ENCODE data around the gene CTAGE8. TPM values are rescaled to one million over a fixed set of nuclear protein-coding genes. Genes with fewer than 3 reads are reported as not detected.
"Not testable (repeated sequence)": the region's sequence is repeated elsewhere in the genome, so short reads cannot be mapped to it uniquely, and the experiment has no call there.

The CTAGE8 gene, protein sequence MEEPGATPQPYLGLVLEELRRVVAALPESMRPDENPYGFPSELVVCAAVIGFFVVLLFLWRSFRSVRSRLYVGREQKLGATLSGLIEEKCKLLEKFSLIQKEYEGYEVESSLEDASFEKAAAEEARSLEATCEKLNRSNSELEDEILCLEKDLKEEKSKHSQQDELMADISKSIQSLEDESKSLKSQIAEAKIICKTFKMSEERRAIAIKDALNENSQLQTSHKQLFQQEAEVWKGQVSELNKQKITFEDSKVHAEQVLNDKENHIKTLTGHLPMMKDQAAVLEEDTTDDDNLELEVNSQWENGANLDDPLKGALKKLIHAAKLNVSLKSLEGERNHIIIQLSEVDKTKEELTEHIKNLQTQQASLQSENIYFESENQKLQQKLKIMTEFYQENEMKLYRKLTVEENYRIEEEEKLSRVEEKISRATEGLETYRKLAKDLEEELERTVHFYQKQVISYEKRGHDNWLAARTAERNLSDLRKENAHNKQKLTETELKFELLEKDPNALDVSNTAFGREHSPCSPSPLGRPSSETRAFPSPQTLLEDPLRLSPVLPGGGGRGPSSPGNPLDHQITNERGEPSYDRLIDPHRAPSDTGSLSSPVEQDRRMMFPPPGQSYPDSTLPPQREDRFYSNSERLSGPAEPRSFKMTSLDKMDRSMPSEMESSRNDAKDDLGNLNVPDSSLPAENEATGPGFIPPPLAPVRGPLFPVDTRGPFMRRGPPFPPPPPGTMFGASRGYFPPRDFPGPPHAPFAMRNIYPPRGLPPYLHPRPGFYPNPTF
- polyA plus RNA-seq (2012; ENCODE audit: insufficient read depth, insufficient read length, low read depth): not detected

DNA sequence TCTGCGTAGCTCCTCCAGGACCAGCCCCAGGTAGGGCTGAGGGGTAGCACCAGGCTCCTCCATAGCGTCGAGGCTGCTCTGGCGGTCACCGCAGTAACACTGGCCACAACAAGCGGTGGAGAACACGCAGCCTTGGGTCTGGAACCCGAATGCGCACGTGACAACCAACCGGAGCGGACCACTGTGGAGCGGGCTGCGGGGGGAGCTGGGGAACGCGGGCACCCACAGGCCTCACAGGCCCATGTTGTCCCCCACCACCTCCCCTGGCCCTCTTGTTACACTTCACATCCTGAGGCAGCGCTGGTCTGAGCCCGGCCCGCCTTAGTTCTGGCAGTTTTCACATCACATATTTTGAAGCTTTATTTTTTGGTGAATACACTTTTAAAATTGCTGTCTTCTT, at the start of gene CTAGE8:
TSS of gene CTAGE8 (minus strand) at position 101 of the 400 bp plus-strand sequence. CDS start at position 63, 38 bp downstream.
- H3K27me3 ChIP-seq; DNase-seq; H3K4me3 ChIP-seq (ENCODE audit: low read depth, low read length); H3K4me1 ChIP-seq; H3K36me3 ChIP-seq; H3K9me3 ChIP-seq: not testable (repeated sequence)

DNA sequence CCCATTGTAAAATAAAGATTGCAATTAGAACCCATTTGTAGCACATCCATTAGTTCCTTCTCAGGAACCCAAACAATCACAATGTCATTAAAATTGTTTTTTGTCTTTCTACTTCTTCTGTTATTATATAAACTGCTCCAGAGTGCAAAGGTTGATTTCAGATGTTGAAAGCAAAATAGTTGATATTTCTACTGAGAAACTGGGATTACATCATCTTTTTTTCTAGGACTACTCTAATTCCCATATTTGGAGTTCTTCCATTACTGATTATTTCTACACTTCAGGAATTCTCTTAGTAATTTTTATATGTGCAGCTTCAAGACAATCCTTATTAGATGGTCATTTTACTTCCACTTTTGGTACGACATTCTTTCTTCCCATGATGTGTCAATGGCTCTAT, 48.4 kb upstream of the CTAGE8 start:
- H3K36me3 ChIP-seq; DNase-seq; H3K27me3 ChIP-seq; H3K9me3 ChIP-seq; H3K4me1 ChIP-seq; H3K4me3 ChIP-seq (ENCODE audit: low read depth, low read length): not testable (repeated sequence)

DNA sequence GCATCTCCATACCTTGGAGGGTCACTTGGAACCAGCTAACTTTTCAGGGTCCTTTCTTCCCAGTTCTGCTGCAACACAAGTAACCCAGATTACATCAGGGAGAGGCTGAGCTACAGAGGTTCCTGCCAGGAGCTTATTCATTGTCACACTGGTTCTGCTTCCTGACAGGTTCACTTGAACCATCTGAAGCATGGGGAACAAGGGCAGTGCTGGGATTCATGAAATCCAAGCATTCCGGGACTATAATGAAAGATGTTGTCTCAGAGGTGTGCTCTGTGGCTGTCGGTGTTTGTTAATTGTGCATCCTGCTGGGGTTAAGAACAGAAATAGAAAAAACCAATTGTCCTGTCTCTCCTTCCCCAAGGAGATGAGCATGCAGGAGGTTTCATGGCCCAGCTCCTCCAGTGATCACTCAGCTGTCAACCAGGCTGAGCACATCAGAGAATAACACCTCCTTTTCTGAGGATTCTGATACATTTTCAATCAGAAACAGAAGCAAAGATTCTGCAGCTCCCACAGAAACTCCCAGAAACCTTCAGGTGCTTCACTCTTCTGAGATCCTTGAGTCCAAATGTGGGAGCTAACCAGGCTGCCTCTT, 42.9 kb upstream of the CTAGE8 start, which contains the start of gene OR2A1:
TSS of gene OR2A1 (plus strand) at position 548 of the 598 bp plus-strand sequence. CDS start 5,706 bp downstream, outside the sequence.
- not testable (repeated sequence) for H3K27me3 ChIP-seq; H3K9me3 ChIP-seq; H3K4me1 ChIP-seq; H3K4me3 ChIP-seq (ENCODE audit: low read depth, low read length); DNase-seq; H3K36me3 ChIP-seq

DNA sequence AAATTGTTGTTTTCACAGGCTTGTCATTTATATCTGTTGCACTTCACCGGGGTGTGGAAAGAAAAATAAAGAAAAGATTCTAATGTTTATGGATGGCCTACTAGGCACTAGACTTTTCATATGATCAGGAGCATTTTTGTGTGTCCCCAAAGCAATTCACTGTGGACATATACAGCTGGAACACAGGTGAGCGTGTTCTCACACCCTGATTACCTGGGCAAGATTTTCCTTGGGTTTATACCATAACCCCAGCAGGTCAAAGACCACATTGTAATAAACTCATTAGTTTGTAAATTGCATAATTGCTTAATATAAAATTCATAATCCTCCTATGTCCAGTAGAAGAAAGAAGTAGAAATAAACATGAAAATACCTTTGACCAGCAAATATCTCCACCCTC, 42.1 kb upstream of the CTAGE8 start:
- not testable (repeated sequence) for H3K4me1 ChIP-seq; H3K27me3 ChIP-seq; H3K36me3 ChIP-seq; H3K9me3 ChIP-seq; DNase-seq; H3K4me3 ChIP-seq (ENCODE audit: low read depth, low read length)

DNA sequence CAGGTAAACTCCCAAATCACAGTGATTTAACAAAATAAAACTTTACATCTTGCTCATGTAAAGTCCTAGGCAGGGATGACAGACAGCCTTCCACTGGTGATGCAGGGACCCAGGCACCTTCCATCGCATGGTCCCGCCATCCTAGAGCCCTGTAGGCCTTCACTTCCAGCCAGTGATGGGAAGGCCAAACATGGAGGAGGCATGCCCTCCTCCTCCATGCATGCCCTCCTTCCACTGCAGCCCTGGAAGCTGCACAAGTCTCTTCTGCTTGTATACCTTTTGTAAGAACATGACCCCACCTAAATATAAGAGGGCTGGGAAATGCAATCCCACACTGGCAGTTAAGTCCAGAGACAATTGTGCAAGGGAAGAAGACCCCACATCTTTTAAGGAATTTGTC, 40.6 kb upstream of the CTAGE8 start:
- H3K36me3 ChIP-seq; DNase-seq; H3K4me1 ChIP-seq; H3K27me3 ChIP-seq; H3K4me3 ChIP-seq (ENCODE audit: low read depth, low read length); H3K9me3 ChIP-seq: not testable (repeated sequence)

DNA sequence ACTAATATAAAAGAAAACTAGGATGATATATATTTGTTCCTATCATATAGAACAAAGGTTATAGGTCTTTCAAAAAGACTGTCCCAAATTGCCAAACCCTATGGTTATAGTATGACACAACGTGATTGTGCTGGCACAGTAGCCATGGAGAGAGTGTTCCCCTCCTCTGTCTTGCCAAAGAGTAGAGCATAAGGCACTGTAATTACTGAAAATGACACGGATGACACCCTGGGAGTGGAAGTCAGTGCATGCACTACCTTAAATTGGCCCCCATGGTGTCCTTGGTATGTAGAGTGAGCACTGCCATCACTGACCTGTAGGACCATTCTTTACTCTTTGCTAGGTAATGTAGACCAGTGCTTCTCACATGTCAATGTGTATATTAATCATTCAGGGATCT, 36.1 kb upstream of the CTAGE8 start:
- H3K4me3 ChIP-seq (ENCODE audit: low read depth, low read length); H3K9me3 ChIP-seq; H3K27me3 ChIP-seq; DNase-seq; H3K4me1 ChIP-seq; H3K36me3 ChIP-seq: not testable (repeated sequence)

DNA sequence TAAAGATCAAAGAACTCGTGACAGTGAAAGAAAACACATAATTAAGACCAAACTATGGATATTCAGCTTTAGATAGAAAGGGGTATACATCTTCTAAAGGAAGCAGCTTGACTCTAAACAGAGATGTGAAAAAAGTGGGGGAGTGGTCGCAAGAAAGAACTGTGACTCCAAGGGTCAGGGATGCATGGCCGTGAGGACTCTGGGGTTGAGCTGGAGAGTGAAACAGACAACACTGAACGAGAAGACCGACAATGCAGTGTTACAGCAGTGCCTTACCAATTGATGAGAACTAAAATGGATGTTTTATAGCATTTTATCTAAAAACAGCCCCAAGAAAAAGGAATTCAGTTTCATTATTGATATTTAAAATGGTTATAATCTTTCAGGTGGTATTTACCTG, 34.5 kb upstream of the CTAGE8 start:
- not testable (repeated sequence) for H3K36me3 ChIP-seq; H3K9me3 ChIP-seq; H3K27me3 ChIP-seq; H3K4me3 ChIP-seq (ENCODE audit: low read depth, low read length); DNase-seq; H3K4me1 ChIP-seq

DNA sequence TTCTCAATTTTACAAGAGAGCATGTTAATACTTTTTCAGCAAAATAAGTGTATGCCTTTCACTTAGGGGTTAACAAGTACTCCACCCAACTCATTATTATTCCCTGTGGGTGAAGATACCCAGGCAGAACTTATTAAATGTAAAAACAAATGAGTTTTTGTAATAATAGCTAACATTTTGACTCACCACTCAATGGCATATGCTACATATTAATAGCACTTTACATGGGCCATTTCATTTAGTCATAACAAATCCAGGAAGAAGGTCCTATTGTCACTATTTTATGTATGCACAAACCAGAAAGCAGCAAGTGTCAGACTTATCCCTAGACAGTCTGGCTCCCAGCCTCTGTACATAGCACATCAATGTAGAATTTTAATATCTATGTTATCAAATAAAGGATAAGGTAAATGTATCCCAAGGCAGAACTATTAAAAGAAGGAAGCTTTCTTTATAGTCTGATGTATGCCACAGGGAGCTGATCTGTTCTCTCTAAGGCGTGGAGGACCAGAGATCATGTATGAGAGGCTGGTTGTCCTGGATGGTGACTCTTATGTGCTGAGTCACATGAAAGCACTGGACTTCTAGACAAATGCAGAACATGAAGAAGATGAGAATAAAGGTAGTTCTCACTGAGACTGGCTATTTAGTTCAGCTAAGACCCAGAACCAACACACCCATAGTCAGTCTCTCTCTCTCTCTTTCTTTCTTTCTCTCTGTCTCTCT, 33.7 kb upstream of the CTAGE8 start:
- not testable (repeated sequence) for H3K27me3 ChIP-seq; H3K4me1 ChIP-seq; H3K36me3 ChIP-seq; H3K4me3 ChIP-seq (ENCODE audit: low read depth, low read length); DNase-seq; H3K9me3 ChIP-seq

DNA sequence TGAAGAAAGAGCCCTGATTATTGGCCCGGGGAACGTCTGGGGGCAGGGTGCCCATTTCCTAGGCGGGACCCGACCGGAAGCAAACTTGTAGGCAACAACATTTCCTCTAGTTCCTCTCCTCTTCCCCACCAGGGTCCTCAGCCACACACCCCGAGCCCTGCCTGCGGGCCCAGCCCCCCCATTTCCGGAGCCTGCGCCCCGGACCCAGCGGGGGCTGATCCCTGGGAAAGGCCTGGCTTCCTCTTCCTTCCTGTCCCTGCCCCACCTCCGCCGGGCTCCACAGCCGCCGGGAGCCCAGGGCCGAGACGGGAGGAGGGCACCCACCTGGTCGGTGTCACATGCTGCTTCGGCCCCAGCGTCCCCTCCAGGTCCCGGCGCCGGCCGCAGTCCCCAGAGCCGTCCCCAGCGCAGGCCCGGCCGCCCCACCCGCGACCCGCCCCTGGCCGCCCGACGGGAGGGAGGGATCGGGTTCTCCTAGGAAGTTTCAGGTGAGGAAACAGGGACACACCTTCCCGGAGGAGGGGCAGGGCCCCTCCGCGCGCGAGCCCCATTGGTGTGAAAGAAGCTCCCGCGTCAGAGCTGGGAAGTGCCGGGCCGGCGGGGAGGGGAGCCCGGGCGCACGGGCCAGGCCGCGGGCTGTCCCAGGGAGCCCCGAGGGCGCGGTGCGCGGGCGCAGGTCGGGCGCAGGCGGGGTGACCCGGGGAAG, 24.9 kb upstream of the CTAGE8 start:
- DNase-seq: not testable (repeated sequence)

DNA sequence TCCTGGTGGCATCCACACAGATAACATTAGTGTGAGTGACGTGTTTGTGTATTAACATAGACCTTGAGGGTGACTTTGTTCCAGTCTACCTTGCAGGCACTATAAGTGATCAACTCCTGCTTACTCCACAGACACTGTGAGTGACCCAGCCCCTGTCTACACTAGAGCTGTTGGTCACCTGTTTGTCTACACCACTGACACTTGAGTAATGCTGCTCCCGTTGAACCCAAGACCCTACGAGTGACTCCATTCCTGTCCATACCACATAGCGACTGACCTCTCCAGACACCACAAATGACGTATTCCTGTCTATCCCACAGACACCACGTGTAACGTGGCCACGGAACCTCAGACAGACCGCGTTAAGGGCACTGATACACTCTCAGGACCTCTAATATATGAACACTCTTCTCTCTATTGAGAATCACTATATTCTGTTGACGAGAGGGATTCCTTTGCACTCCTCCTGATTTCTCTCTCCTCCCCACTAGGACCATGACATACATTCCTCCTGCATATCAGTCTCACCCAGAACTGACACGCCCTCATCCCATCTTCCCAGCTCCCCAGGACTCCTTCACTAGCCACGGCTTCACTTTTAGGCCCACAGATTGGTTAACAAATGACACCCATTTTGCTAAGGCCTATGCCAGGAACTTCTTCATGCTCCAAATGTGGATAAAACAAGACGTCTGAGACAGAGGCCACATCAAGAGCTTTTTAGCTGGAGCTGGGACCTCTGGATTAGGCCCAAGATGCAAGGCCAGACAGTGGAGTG, 23.5 kb upstream of the CTAGE8 start:
- H3K27me3 ChIP-seq; H3K36me3 ChIP-seq; H3K4me1 ChIP-seq; H3K9me3 ChIP-seq; H3K4me3 ChIP-seq (ENCODE audit: low read depth, low read length); DNase-seq: not testable (repeated sequence)

More for the DNA sequence above, 24.9 kb upstream of the CTAGE8 start:
- not testable (repeated sequence) for H3K4me3 ChIP-seq (ENCODE audit: low read depth, low read length); H3K27me3 ChIP-seq; H3K36me3 ChIP-seq; H3K4me1 ChIP-seq; H3K9me3 ChIP-seq

DNA sequence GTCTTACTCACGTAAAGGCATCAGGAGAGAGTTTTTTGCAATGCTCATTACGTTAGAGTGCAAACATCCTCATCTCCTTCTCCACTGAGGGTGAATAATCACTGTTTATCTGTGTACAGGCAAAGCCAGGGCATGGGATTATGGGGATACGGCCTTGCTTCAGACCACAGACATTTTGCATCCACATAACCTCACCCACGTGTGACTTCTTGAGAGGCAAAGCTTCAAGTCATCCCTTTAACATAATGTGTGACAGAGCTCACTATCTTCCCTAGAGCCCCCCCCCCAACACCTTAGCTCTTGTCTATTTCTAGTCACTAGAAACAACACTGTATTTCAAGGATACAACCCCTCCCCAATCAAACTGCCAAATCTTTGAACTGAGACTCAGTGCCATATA, 22.5 kb upstream of the CTAGE8 start:
- DNase-seq; H3K4me3 ChIP-seq (ENCODE audit: low read depth, low read length); H3K4me1 ChIP-seq; H3K9me3 ChIP-seq; H3K36me3 ChIP-seq; H3K27me3 ChIP-seq: not testable (repeated sequence)

DNA sequence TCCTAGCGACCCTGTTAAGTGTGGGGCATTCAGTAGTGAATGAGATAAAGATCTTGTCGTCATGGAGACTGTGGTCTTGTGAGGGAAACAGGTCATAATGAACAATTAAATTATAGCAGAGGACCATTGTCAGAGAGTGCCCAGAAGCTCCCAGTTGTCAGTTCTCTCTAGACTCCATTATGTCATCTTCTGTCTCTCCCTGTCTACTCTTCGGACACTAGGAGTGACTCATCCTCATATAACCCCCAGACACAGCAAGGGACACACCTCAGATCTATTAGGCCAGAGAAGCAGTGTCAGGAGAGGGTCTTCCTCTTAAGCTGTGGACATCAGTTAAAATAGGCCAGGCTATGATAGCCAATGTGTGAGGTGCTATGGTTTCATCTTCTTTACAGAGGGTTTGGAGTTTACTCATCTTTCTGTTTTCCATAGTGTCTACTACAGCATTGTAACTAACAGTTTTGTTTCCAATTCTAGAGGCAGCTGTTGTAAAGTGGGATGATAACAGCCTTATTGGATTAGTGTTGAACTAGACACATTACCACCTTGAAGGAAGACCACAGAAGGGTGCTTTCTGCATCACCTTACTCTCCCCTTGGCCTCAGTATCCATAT, 18.2 kb upstream of the CTAGE8 start:
- H3K36me3 ChIP-seq; H3K4me3 ChIP-seq (ENCODE audit: low read depth, low read length); H3K27me3 ChIP-seq; H3K9me3 ChIP-seq; H3K4me1 ChIP-seq; DNase-seq: not testable (repeated sequence)

DNA sequence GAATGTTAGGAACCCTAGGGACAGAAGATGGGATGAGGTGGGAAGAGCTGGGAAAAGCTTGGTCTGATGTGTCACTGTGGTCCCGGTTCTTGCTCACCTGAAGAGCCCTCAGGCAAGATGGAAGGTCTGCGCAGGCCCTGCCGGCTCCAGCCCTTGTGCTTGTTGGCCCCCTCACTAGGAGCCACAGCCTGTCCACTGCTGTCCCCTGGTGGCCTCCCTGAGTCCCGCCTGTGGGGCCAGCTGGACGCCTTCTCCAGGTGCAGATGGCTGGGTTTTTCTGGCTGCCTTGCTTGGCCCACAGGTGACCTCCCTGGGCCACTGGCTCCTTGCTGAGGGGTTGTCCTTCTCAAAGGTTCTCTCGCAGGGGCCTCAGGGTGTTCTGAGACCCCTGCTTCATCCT, 14.6 kb upstream of the CTAGE8 start:
- H3K36me3 ChIP-seq; H3K4me1 ChIP-seq; H3K4me3 ChIP-seq (ENCODE audit: low read depth, low read length); H3K9me3 ChIP-seq; H3K27me3 ChIP-seq; DNase-seq: not testable (repeated sequence)

DNA sequence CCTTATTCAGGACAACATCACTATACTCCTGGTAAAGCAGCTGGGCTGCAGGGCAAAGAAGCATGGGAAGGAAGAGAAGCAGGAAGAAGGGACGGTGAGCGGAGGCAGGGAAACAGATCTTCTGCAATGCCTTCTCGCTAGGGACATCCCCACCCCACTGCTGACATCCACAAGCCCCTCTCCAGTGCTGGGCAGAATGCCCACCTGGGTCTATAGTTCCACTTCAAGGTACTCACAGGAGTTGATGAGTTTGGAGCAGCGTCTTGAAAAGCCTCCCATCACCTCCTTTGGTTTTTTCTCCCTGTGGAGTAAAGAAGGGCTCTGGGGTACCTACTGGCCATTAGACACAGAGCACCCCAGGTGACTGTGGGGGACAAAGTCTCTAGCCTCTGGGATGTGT, 13.4 kb upstream of the CTAGE8 start:
- not testable (repeated sequence) for H3K27me3 ChIP-seq; H3K9me3 ChIP-seq; H3K4me1 ChIP-seq; DNase-seq; H3K36me3 ChIP-seq; H3K4me3 ChIP-seq (ENCODE audit: low read depth, low read length)

Measured in BE2C (cell line).